HG03520 (cell line): ENCODE data around the gene DIAPH3.

Experiments
- ATAC-seq: cut with Tn5 transposase; IDR thresholded peaks from one replicate; pipeline ENCODE4 v1.9.1; 2021; ENCODE audit warnings: mild to moderate bottlenecking, moderate library complexity; ENCODE audit not compliant: unreplicated experiment

Gene DIAPH3

DNA sequence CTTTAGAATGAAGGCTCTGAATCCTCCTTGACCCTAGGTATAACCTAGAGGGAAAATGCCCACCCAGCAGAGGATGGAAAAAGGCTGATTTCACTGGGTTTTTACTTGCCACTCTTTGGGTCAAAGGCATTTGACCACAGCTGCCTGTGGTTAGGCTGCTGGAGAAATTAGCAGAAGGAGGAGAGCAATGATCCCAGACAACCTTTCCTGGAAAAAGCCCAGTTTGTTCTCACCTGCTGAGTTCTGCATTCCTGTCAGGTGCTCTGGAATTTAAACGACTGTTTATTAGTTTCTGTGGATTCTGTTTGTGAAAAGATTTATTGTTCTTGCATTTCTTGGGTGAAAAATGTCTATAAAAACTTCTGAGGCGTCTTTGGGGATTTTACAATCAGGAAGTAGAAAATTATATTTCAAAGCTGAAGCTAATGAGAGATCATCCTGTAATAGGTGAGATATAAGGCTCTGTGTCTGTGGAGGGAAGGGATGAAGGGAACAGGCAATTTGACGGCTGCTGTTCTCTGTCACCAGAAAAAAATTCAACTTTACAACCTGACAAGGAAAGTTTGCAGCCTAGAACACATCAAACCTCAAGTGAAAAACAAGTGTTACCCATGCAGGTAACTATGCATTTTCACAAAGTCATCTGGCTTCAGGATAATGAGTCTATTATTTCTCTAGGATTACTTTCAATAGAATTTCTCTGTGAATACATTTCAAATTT is 519.7 kb downstream of the DIAPH3 start:
- no peak for ATAC-seq

DNA sequence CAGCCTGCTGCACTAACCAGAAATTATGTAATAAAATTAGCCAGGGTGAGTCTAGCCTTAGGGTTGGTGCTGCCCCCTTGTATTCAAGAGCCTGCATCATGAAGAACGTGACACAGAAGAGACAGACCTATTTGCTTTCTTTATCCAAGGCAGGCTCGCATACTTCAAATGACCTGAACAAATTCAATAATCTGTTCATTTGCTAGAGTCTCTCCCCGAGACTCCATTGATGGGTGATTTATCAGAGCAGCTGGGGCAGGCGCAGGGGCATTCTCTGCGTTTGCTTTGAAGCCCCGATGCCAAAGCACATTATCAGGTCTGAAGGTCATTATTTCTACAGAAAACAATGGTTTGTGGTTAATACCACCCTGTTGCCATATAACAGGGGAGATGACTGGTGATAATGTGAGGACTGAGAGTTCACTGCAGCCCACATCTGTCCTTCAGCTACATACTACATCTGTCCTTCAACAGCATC is 520.3 kb downstream of the DIAPH3 start:
- no peak for ATAC-seq

DNA sequence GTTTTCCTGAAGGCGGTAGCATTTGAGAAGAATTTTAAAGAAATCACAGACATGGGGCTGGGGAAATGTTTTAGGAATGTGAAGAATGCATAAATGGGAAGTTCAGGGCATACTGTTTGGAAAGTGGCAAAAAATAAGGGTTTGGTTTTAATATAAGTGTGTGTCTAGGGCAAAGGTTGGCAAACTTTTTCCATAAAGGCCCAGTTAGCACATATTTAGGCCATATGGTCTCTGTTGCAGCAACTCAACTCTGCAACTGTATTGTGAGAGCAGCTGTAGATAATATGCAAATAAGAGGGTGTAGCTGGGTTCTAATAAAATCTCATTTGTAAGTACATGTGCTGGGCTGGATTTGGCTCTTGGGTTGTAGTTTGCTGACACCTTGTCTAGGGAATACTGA is 521.9 kb downstream of the DIAPH3 start:
- no peak for ATAC-seq

- no peak for ATAC-seq
Observed at GRCh38 chr13:59641261-59641660, 522.5 kb downstream of the DIAPH3 start.

DNA sequence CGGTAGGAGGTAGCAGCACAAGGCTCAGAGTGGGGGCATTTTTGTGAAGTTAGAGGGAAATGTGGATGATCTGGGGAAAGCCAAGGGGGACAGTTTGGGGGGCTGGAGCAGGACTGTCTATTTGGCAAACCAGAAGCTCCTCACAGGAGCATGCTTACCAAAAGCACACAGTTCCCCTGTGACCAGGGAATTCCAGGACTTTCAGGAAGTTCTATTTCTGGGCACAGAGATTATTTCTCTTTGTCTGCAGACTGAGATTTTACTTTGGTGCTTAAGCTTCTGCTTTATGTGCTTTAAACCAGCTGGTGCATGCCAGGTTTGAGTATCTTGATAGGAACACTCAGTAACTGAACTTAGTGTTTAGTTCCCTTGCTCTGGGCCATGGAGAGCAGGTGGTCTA is 525.3 kb downstream of the DIAPH3 start:
- no peak for ATAC-seq

GRCh38 chr13:59635589-59635988 is 528.1 kb downstream of the DIAPH3 start:
- no peak for ATAC-seq

DNA sequence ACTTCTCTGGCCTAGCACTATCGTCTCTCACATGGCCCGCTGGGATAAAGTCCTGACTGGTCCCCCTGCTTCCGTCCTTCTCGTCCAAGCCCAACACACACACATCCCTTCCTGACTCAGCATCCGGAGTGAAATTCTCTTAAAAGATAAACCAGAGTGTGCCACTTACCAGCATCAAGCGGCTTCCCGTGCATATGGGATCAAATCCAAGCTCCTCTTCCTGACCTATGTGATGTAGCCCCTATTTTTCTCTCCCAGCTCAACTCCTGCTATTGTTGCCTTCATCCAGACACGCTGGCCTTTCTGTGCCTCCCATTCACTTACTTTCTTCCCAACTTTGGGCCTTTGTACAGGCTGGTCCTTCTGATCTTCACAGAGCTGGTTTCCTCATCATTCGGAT is 530.4 kb downstream of the DIAPH3 start:
- no peak for ATAC-seq

GRCh38 chr13:59631271-59631670 is 532.5 kb downstream of the DIAPH3 start:
- no peak for ATAC-seq

- ATAC-seq, result no peak
Observed at GRCh38 chr13:59625111-59625510, 538.6 kb downstream of the DIAPH3 start.

- ATAC-seq, result no peak
Observed at GRCh38 chr13:59623206-59623915, 540.4 kb downstream of the DIAPH3 start.

GRCh38 chr13:59621773-59622172 is 542.0 kb downstream of the DIAPH3 start:
- ATAC-seq, result no peak
